Lower leg skin (tissue), 3 donors: ENCODE measurements around the gene TOGARAM2.

Source experiments
- POLR2A ChIP-seq, 2 donors: fragments of 450-650 bp; IDR thresholded peaks; one replicate each; pipeline ENCODE4 v1.6.1; 2016 to 2017; ENCODE audit warnings: antibody characterized with exemption in 2 of 2, mild to moderate bottlenecking in 1 of 2, moderate library complexity in 1 of 2
- TF ChIP-seq, protein P1 (sequence below), 3 donors: fragments of 450-650 bp; IDR thresholded peaks; one replicate each; pipeline ENCODE4 v1.5.1; 2016; ENCODE audit warnings: antibody characterized with exemption in 3 of 3, mild to moderate bottlenecking in 3 of 3, moderate library complexity in 2 of 3

DNA sequence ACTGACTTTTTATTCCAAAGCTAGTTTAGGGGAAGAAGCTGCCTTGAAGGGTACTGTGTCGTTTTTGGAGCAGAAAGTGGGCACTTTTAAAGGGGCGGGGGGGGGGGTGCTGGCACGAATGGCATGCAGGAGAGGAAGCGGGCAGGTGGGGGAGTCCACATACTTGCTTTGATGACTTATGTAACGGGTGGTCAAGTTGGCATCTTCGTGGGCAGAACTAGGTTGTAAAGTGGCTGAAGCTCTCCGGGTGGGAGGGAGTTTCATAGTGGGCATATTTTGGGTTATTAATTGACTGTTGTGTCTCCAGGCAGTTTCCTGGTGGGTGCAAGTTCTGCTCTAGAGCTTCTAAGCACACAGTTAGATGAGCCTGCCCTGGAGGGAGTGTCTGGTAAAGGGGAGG is 73.3 kb downstream of the TOGARAM2 start:
- TF ChIP-seq, protein P1, sequence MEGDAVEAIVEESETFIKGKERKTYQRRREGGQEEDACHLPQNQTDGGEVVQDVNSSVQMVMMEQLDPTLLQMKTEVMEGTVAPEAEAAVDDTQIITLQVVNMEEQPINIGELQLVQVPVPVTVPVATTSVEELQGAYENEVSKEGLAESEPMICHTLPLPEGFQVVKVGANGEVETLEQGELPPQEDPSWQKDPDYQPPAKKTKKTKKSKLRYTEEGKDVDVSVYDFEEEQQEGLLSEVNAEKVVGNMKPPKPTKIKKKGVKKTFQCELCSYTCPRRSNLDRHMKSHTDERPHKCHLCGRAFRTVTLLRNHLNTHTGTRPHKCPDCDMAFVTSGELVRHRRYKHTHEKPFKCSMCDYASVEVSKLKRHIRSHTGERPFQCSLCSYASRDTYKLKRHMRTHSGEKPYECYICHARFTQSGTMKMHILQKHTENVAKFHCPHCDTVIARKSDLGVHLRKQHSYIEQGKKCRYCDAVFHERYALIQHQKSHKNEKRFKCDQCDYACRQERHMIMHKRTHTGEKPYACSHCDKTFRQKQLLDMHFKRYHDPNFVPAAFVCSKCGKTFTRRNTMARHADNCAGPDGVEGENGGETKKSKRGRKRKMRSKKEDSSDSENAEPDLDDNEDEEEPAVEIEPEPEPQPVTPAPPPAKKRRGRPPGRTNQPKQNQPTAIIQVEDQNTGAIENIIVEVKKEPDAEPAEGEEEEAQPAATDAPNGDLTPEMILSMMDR (IDR thresholded peaks at IDR 0.05): no peak
- TF ChIP-seq POLR2A (IDR thresholded peaks at IDR 0.05): no peak
